Body of pancreas (tissue), 4 donors: ENCODE results near the gene OR6X1.

Experiments used
- CTCF ChIP-seq, 7 experiments: fragments of 450-650 bp in 4 of 7; fragments of 200-600 bp in 3 of 7; sonication (generic) in 3 of 7; IDR thresholded peaks; one replicate each; pipeline ENCODE4 v1.5.1; 2016 to 2019; ENCODE audit warnings: antibody characterized with exemption in 7 of 7
- POLR2A ChIP-seq, 3 donors: fragments of 450-650 bp; IDR thresholded peaks; one replicate each; pipeline ENCODE4 v1.6.1; 2016; ENCODE audit warnings: antibody characterized with exemption in 3 of 3, mild to moderate bottlenecking in 2 of 3

GRCh38 chr11:123751781-123752180 lies 2.5 kb downstream of the OR6X1 start:
- no peak for TF ChIP-seq CTCF (IDR thresholded peaks at IDR 0.05)
- no peak for TF ChIP-seq POLR2A (IDR thresholded peaks at IDR 0.05)
